ENCODE results near the gene PEX26.
A peak's percentile ranks its signal among the peaks of the same experiment; 100 is the strongest.
"Not testable (repeated sequence)": the region's sequence is repeated elsewhere in the genome, so short reads cannot be mapped to it uniquely, and the experiment has no call there.

The PEX26 gene

DNA sequence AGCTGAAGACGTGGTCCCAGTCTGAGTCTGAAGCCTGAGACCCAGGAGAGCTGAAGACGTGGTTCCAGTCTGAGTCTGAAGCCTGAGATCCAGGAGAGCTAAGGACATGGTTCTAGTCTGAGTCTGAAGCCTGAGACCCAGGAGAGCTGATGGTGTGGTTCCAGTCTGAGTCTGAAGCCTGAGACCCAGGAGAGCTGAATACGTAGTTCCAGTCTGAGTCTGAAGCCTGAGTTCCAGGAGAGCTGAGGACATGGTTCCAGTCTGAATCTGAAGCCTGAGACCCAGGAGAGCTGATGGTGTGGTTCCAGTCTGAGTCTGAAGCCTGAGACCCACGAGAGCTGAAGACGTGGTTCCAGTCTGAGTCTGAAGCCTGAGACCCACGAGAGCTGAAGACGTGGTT, 28.2 kb downstream of the PEX26 start:
- peaks cover 0 to 26% (median 5%) of the 10 kb centered on the region in 5 experiments for H3K27me3 ChIP-seq (replicated peaks in 2 of 5; ENCODE audit: control insufficient read depth in 4 of 5, insufficient read depth in 5 of 5, low read length in 4 of 5)
- DNase-seq; CTCF ChIA-PET; H3K4me3 ChIP-seq (ENCODE audit: control insufficient read depth in 1 of 7, extremely low read depth in 1 of 7, insufficient read depth in 4 of 7, low read depth in 2 of 7, low read length in 6 of 7); H3K27ac ChIP-seq (ENCODE audit: insufficient read depth in 1 of 2, low read depth in 1 of 2, low read length in 2 of 2, poor library complexity in 1 of 2, severe bottlenecking in 2 of 2); POLR2A ChIA-PET: not testable (repeated sequence)
- 98% methylated on average over 3 of the region's 7 CpGs for WGBS (ENCODE audit: insufficient coverage)
- H3K4me1 ChIP-seq (ENCODE audit: control extremely low read depth in 1 of 4, control insufficient read depth in 4 of 4, insufficient read depth in 4 of 4, low read length in 3 of 4) = peaks cover 0 to 15% (median 14%) of the 10 kb centered on the region in 4 experiments
- H3K9me3 ChIP-seq (ENCODE audit: control extremely low read depth in 1 of 5, control insufficient read depth in 4 of 5, insufficient read depth in 2 of 5, low read depth in 1 of 5, low read length in 4 of 5) = peaks cover 0 to 16% (median 8%) of the 10 kb centered on the region in 5 experiments
- H3K36me3 ChIP-seq (ENCODE audit: control insufficient read depth in 4 of 4, insufficient read depth in 4 of 4, low read length in 3 of 4) = peaks cover 0 to 11% (median 2%) of the 10 kb centered on the region in 4 experiments

DNA sequence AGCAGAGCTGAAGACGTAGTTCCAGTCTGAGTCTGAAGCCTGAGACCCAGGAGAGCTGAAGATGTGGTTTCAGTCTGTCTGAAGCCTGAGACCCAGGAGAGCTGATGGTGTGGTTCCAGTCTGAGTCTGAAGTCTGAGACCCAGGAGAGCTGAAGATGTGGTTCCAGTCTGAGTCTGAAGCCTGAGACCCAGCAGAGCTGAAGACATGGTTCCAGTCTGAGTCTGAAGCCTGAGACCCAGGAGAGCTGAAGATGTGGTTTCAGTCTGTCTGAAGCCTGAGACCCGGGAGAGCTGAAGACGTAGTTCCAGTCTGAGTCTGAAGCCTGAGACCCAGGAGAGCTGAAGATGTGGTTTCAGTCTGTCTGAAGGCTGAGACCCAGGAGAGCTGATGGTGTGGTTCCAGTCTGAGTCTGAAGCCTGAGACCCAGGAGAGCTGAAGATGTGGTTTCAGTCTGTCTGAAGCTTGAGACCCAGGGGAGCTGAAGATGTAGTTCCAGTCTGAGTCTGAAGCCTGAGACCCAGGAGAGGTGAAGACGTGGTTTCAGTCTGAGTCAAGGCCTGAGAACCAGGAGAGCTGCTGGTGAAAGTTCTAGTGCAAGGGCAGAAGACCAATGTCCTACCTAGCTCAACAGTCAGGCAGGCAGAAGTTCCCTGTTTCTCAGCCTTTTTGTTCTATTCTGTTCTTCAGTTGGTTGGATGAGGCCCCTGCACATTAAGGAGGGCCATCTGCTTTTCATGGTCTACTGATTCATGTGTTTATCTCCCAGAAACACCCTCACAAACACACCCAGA, 29.0 kb downstream of the PEX26 start:
- Histone ChIP-seq H3K9me3 (ENCODE audit: control extremely low read depth in 1 of 5, control insufficient read depth in 4 of 5, insufficient read depth in 2 of 5, low read depth in 1 of 5, low read length in 4 of 5) (peaks cover 0 to 16% (median 8%) of the 10 kb centered on the region in 5 experiments), H3K4me1 (ENCODE audit: control extremely low read depth in 1 of 4, control insufficient read depth in 4 of 4, insufficient read depth in 4 of 4, low read length in 3 of 4) (peaks cover 0 to 21% (median 21%) of the 10 kb centered on the region in 4 experiments), H3K27me3 (replicated peaks in 2 of 5; ENCODE audit: control insufficient read depth in 4 of 5, insufficient read depth in 5 of 5, low read length in 4 of 5) (peaks cover 0 to 34% (median 12%) of the 10 kb centered on the region in 5 experiments)
- CTCF ChIA-PET; H3K4me3 ChIP-seq (ENCODE audit: control insufficient read depth in 1 of 7, extremely low read depth in 1 of 7, insufficient read depth in 4 of 7, low read depth in 2 of 7, low read length in 6 of 7); DNase-seq; H3K36me3 ChIP-seq (ENCODE audit: control insufficient read depth in 4 of 4, insufficient read depth in 4 of 4, low read length in 3 of 4); POLR2A ChIA-PET; H3K27ac ChIP-seq (ENCODE audit: insufficient read depth in 1 of 2, low read depth in 1 of 2, low read length in 2 of 2, poor library complexity in 1 of 2, severe bottlenecking in 2 of 2): not testable (repeated sequence)
- 100% methylated on average over 2 of the region's 4 CpGs for WGBS (ENCODE audit: insufficient coverage)

DNA sequence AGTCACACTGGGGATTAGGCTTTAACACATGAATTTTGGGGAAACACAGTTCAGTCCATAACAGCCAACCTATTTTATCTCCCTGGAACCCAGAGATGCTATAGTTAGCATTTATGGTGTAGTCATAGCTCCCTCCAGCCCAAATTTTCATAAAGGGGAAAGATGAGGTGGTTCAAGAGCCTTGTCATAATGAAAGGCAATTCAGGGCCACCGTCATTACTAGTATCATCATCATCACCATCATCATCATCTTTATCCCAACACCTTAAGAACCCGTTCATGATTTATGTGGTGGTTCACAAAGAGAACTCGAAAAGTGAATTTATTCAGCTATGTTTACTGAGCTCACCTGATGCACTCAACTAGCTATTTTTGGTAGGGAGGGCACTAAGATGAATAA, 30.4 kb downstream of the PEX26 start:
- DNase-seq = no peak
- H3K9me3 ChIP-seq (ENCODE audit: control extremely low read depth in 1 of 5, control insufficient read depth in 4 of 5, insufficient read depth in 2 of 5, low read depth in 1 of 5, low read length in 4 of 5) = peaks cover 0 to 16% (median 8%) of the 10 kb centered on the region in 5 experiments
- POLR2A ChIA-PET = interaction anchor here (0.6 kb wide), 1 partner anchor 32 kb away, joined by 3 read pairs; no protein-coding TSS in a partner anchor
- WGBS (ENCODE audit: insufficient coverage) = no CpG with 5 or more reads among the region's 3 CpGs
- peaks cover 0 to 32% (median 23%) of the 10 kb centered on the region in 4 experiments for H3K4me1 ChIP-seq (ENCODE audit: control extremely low read depth in 1 of 4, control insufficient read depth in 4 of 4, insufficient read depth in 4 of 4, low read length in 3 of 4)
- H3K27me3 ChIP-seq (replicated peaks in 2 of 5; ENCODE audit: control insufficient read depth in 4 of 5, insufficient read depth in 5 of 5, low read length in 4 of 5) = peaks cover 2 to 40% (median 14%) of the 10 kb centered on the region in 5 experiments
- CTCF ChIA-PET = no interaction called here
- no peak overlapping the region for H3K27ac ChIP-seq (ENCODE audit: insufficient read depth in 1 of 2, low read depth in 1 of 2, low read length in 2 of 2, poor library complexity in 1 of 2, severe bottlenecking in 2 of 2)
- H3K4me3 ChIP-seq (ENCODE audit: control insufficient read depth in 1 of 7, extremely low read depth in 1 of 7, insufficient read depth in 4 of 7, low read depth in 2 of 7, low read length in 6 of 7) = no peak overlapping the region
- H3K36me3 ChIP-seq (ENCODE audit: control insufficient read depth in 4 of 4, insufficient read depth in 4 of 4, low read length in 3 of 4) = peaks cover 0 to 4% (median 1%) of the 10 kb centered on the region in 4 experiments

DNA sequence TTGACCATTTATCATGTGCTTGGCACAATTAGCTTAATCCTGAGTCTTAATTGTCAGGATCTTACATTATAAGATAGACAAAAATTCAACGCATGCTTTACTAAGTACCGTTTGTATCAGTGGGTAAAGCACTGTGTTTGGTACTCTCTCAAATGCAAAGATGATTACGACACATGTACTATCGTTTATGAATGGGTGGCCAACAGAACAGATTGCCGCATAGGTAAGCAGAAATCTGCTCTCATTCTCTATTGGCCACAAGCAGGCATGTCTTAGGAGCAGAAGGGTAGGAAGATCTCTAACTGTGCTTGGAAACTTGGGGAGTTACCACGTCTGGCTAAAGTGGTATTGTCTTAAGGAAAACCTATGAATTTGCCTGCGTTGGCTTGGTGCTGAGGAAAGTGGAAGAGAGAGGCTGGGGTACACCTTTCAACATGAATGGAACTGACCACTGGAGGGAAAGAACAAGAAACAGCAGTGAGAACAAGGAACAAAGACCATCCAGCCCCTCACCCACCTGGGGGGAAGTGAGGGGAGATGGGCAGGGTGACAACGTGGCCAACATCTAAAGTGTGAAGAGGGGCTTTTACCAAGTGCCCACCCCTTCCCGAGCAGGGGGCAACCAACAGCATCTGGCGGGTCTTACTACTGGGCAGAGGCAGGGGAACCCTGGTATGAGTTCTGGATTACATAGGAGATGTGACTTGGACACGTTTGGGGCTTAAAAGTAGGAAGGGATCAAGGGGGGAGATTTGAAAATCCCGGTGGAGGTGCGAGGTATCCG, 31.8 kb downstream of the PEX26 start:
- Histone ChIP-seq H3K36me3 (ENCODE audit: control insufficient read depth in 4 of 4, insufficient read depth in 4 of 4, low read length in 3 of 4) (peaks cover 0 to 4% (median 1%) of the 10 kb centered on the region in 4 experiments), H3K4me3 (ENCODE audit: control insufficient read depth in 1 of 7, extremely low read depth in 1 of 7, insufficient read depth in 4 of 7, low read depth in 2 of 7, low read length in 6 of 7) (peak overlapping the region in 5 of 7 experiments; percentile 25 to 70 (median 61)), H3K9me3 (ENCODE audit: control extremely low read depth in 1 of 5, control insufficient read depth in 4 of 5, insufficient read depth in 2 of 5, low read depth in 1 of 5, low read length in 4 of 5) (peaks cover 0 to 16% (median 8%) of the 10 kb centered on the region in 5 experiments), H3K27me3 (replicated peaks in 2 of 5; ENCODE audit: control insufficient read depth in 4 of 5, insufficient read depth in 5 of 5, low read length in 4 of 5) (peaks cover 2 to 40% (median 14%) of the 10 kb centered on the region in 5 experiments), H3K27ac (ENCODE audit: insufficient read depth in 1 of 2, low read depth in 1 of 2, low read length in 2 of 2, poor library complexity in 1 of 2, severe bottlenecking in 2 of 2) (no peak overlapping the region), H3K4me1 (ENCODE audit: control extremely low read depth in 1 of 4, control insufficient read depth in 4 of 4, insufficient read depth in 4 of 4, low read length in 3 of 4) (peaks cover 4 to 46% (median 38%) of the 10 kb centered on the region in 4 experiments)
- 73% methylated on average over 10 of the region's 14 CpGs for WGBS (ENCODE audit: insufficient coverage)
- no peak for DNase-seq
- ChIA-PET CTCF (no interaction called here), POLR2A (interaction anchor here (0.7 kb wide), 1 partner anchor 14 kb away, joined by 4 read pairs; no protein-coding TSS in a partner anchor)

DNA sequence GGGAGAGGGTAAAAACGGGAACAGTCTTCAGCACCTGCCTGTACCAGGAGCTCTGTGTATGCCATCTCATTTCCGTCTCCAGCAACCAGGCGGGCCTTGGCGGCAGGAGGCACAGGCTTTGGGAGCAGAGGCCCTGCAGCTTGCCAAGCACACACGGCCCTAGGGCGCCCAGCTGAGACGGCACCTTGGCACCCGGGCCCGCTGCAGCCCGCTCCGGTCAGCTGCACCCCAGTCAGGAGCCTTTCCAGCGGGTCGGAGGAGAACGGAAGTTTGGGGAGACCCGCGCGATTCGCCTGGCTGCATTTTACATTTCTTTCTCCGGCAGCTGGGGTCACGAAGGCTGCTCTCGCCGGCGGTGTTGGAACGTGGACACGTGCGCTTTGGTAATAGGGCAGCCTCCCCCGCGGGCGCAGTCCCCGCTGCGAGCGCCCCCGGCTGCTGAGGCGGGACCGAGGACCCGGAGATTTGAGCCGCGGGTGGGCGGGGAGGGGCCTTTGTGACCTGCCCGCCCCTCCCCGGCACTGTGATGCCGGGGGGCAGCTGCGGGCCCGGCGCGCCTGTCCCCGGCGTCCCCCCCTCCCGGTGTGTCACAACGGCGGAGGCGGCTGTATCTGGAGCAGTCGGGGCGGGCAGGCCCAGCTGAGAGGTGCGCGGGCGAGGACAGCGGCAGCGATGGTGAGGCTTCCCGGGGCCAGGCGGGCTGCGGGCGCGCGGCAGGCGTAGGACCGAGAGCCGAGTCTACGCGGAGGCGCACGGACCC, 32.6 kb downstream of the PEX26 start, which contains the start of gene TUBA8:
TUBA8 (plus strand) TSS at position 616 of the 760 bp plus-strand sequence; CDS start at position 673, 57 bp downstream.
- under 1% methylated on average over 64 of the region's 72 CpGs for WGBS (ENCODE audit: insufficient coverage)
- H3K27me3 ChIP-seq (replicated peaks in 2 of 5; ENCODE audit: control insufficient read depth in 4 of 5, insufficient read depth in 5 of 5, low read length in 4 of 5) = peaks cover 2 to 40% (median 14%) of the 10 kb centered on the region in 5 experiments
- peaks cover 7 to 54% (median 45%) of the 10 kb centered on the region in 4 experiments for H3K4me1 ChIP-seq (ENCODE audit: control extremely low read depth in 1 of 4, control insufficient read depth in 4 of 4, insufficient read depth in 4 of 4, low read length in 3 of 4)
- ChIA-PET POLR2A (interaction anchor here (0.7 kb wide), 1 partner anchor 15 kb away, joined by 4 read pairs; no protein-coding TSS in a partner anchor), CTCF (no interaction called here)
- H3K4me3 ChIP-seq (ENCODE audit: control insufficient read depth in 1 of 7, extremely low read depth in 1 of 7, insufficient read depth in 4 of 7, low read depth in 2 of 7, low read length in 6 of 7) = peak within 1 kb of the TSS in 6 of 7 experiments; percentile 25 to 70 (median 52)
- H3K27ac ChIP-seq (ENCODE audit: insufficient read depth in 1 of 2, low read depth in 1 of 2, low read length in 2 of 2, poor library complexity in 1 of 2, severe bottlenecking in 2 of 2) = no peak within 1 kb of the TSS
- peaks cover 0 to 16% (median 8%) of the 10 kb centered on the region in 5 experiments for H3K9me3 ChIP-seq (ENCODE audit: control extremely low read depth in 1 of 5, control insufficient read depth in 4 of 5, insufficient read depth in 2 of 5, low read depth in 1 of 5, low read length in 4 of 5)
- peaks cover 0 to 4% (median 1%) of the 10 kb centered on the region in 4 experiments for H3K36me3 ChIP-seq (ENCODE audit: control insufficient read depth in 4 of 4, insufficient read depth in 4 of 4, low read length in 3 of 4)
- DNase-seq = peak in 2 of 3 donors; percentile 31 to 63

DNA sequence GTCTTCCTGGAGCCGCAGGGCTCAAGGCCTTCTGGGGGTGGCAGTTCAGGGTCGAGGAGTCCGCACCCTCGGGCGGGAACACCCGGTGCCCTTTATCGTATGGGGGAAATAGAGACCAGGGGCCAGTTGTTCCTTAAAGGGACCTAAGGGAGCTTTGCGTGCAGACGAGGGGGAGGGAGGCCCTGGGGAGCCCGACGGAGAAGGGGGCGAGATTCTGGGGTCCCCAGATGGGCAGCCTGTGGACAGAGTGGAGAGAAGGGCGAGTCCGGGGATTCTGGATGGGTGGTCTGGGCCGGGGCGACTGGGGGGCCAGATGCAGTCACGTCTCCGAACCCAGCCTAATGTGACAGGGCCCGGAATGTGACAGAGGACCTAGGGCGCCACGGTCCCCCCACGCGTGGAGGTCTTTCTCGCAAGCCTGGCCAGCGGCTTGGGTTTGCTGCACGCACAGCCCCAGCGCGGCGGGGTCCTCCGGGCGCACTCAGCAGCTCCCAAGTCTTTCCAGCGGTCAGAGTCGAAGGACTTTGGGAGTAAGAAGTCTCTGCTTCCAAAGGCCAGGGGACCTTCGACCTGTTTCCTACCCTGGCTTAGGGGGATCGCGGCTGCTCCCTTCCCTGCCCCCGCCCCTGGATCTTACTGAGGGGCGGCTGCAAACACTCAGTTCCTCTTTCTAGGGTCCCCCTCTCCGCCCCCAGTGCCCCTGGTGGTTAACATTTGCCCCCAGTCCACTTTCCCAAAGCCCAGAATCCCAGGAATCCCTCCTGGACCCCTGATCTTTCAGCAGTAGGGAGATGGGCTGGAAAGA, 33.4 kb downstream of the PEX26 start:
- 26% methylated on average over 28 of the region's 39 CpGs for WGBS (ENCODE audit: insufficient coverage)
- no peaks in the 10 kb centered on the region for H3K36me3 ChIP-seq (ENCODE audit: control insufficient read depth in 4 of 4, insufficient read depth in 4 of 4, low read length in 3 of 4)
- POLR2A ChIA-PET = no interaction called here
- H3K4me3 ChIP-seq (ENCODE audit: control insufficient read depth in 1 of 7, extremely low read depth in 1 of 7, insufficient read depth in 4 of 7, low read depth in 2 of 7, low read length in 6 of 7) = peak overlapping the region in 5 of 7 experiments; percentile 21 to 70 (median 55)
- H3K4me1 ChIP-seq (ENCODE audit: control extremely low read depth in 1 of 4, control insufficient read depth in 4 of 4, insufficient read depth in 4 of 4, low read length in 3 of 4) = peaks cover 7 to 59% (median 46%) of the 10 kb centered on the region in 4 experiments
- peaks cover 2 to 41% (median 14%) of the 10 kb centered on the region in 5 experiments for H3K27me3 ChIP-seq (replicated peaks in 2 of 5; ENCODE audit: control insufficient read depth in 4 of 5, insufficient read depth in 5 of 5, low read length in 4 of 5)
- no peak overlapping the region for H3K27ac ChIP-seq (ENCODE audit: insufficient read depth in 1 of 2, low read depth in 1 of 2, low read length in 2 of 2, poor library complexity in 1 of 2, severe bottlenecking in 2 of 2)
- CTCF ChIA-PET = no interaction called here
- H3K9me3 ChIP-seq (ENCODE audit: control extremely low read depth in 1 of 5, control insufficient read depth in 4 of 5, insufficient read depth in 2 of 5, low read depth in 1 of 5, low read length in 4 of 5) = peaks cover 0 to 10% (median 7%) of the 10 kb centered on the region in 5 experiments
- peak in 1 of 3 donors; percentile 13 for DNase-seq
